ENCODE data around the gene ARHGEF18.

GRCh38 chr19:7326105-7326877, 22.4 kb upstream of the ARHGEF18 start:
- TF ChIP-seq, protein P1, sequence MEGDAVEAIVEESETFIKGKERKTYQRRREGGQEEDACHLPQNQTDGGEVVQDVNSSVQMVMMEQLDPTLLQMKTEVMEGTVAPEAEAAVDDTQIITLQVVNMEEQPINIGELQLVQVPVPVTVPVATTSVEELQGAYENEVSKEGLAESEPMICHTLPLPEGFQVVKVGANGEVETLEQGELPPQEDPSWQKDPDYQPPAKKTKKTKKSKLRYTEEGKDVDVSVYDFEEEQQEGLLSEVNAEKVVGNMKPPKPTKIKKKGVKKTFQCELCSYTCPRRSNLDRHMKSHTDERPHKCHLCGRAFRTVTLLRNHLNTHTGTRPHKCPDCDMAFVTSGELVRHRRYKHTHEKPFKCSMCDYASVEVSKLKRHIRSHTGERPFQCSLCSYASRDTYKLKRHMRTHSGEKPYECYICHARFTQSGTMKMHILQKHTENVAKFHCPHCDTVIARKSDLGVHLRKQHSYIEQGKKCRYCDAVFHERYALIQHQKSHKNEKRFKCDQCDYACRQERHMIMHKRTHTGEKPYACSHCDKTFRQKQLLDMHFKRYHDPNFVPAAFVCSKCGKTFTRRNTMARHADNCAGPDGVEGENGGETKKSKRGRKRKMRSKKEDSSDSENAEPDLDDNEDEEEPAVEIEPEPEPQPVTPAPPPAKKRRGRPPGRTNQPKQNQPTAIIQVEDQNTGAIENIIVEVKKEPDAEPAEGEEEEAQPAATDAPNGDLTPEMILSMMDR (IDR thresholded peaks at IDR 0.05; ENCODE audit: borderline replicate concordance, extremely low read depth, low read length, poor library complexity, severe bottlenecking): peak; percentile 68
- no peak for TF ChIP-seq EZH2 (IDR thresholded peaks at IDR 0.05; ENCODE audit: borderline replicate concordance, low read depth, low read length, severe bottlenecking)

Measured in DND-41 (cell line).